SU-DHL-6 (cell line): ENCODE results near the gene DLX1.

ENCODE experiments used
- EZH2phosphoT487 ChIP-seq: fragments of 200-600 bp; sonication (generic), shearing (Covaris generic); conservative IDR thresholded peaks from 2 replicates; pipeline ENCODE4 v1.6.1; 2018; ENCODE audit warnings: mild to moderate bottlenecking, antibody characterized with exemption, low read length, moderate library complexity, mixed read lengths
- TF ChIP-seq, protein P1 (sequence below): fragments of 200-600 bp; sonication (generic); IDR thresholded peaks from one replicate; pipeline ENCODE4 v1.5.1; 2017; ENCODE audit warnings: antibody characterized with exemption, mild to moderate bottlenecking, low read length, moderate library complexity; ENCODE audit not compliant: insufficient read depth, poor library complexity, severe bottlenecking

GRCh38 chr2:172095905-172096625, 10.8 kb downstream of the DLX1 start:
- TF ChIP-seq, protein P1, sequence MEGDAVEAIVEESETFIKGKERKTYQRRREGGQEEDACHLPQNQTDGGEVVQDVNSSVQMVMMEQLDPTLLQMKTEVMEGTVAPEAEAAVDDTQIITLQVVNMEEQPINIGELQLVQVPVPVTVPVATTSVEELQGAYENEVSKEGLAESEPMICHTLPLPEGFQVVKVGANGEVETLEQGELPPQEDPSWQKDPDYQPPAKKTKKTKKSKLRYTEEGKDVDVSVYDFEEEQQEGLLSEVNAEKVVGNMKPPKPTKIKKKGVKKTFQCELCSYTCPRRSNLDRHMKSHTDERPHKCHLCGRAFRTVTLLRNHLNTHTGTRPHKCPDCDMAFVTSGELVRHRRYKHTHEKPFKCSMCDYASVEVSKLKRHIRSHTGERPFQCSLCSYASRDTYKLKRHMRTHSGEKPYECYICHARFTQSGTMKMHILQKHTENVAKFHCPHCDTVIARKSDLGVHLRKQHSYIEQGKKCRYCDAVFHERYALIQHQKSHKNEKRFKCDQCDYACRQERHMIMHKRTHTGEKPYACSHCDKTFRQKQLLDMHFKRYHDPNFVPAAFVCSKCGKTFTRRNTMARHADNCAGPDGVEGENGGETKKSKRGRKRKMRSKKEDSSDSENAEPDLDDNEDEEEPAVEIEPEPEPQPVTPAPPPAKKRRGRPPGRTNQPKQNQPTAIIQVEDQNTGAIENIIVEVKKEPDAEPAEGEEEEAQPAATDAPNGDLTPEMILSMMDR, result no peak
- no peak for TF ChIP-seq EZH2phosphoT487
